HFFc6 (cell line): ENCODE results near the gene PPM1E. TPM values are rescaled to one million over a fixed set of nuclear protein-coding genes. Genes with fewer than 3 reads are reported as not detected.
A peak's percentile ranks its signal among the peaks of the same experiment; 100 is the strongest.

Source experiments
- DNase-seq: peaks from one replicate; pipeline ENCODE4 v3.0.0-alpha.2; 2018
- H3K27ac Mint-ChIP-seq: 2 replicates; pipeline ENCODE4 v1.8.0; 2020; ENCODE audit warnings: mild to moderate bottlenecking, mixed read lengths
- H3K27me3 Mint-ChIP-seq: 2 replicates; pipeline ENCODE4 v1.8.0; 2021; ENCODE audit warnings: mild to moderate bottlenecking, moderate library complexity, mixed read lengths; ENCODE audit not compliant: insufficient read depth
- H3K36me3 Mint-ChIP-seq: 2 replicates; pipeline ENCODE4 v1.8.0; 2021; ENCODE audit warnings: low read depth, mixed read lengths
- H3K4me1 Mint-ChIP-seq: 2 replicates; pipeline ENCODE4 v1.8.0; 2020; ENCODE audit warnings: low read depth, mixed read lengths
- H3K4me3 Mint-ChIP-seq: 2 replicates; pipeline ENCODE4 v1.8.0; 2020; ENCODE audit warnings: mild to moderate bottlenecking, moderate library complexity, mixed read lengths
- H3K9me3 Mint-ChIP-seq: 2 replicates; pipeline ENCODE4 v1.8.0; 2020; ENCODE audit warnings: mild to moderate bottlenecking, mixed read lengths
- CTCF ChIP-seq: fragments of 200-600 bp; sonication (generic); IDR thresholded peaks from 2 replicates; pipeline ENCODE4 v1.5.0; 2021; ENCODE audit warnings: antibody characterized with exemption, mild to moderate bottlenecking
- total RNA-seq, 6 experiments: library from RNA; stranded (reverse); fragmentation: NEBNext Ultra II Directional; extraction: Animal tissue kit (Norgen Biotek cat#: 25700); gene quantifications; 2 replicates in 1 of 6; 3 replicates in 5 of 6; pipeline ENCODE4 v1.2.3, GENCODE V29; 2021

PPM1E gene
- total RNA-seq, 6 experiments from 2014 or later: not detected

GRCh38 chr17:58783380-58783779, 27.7 kb downstream of the PPM1E start:
- no peak for TF ChIP-seq CTCF
- peaks cover 15% of the 10 kb centered on the region for H3K4me1 Mint-ChIP-seq
- no peak for DNase-seq
- no peaks in the 10 kb centered on the region for H3K36me3 Mint-ChIP-seq
- H3K27me3 Mint-ChIP-seq: peaks cover 6% of the 10 kb centered on the region; the same call in 1 of the 2 replicates
- H3K27ac Mint-ChIP-seq: no peak overlapping the region
- H3K4me3 Mint-ChIP-seq: no peak overlapping the region
- H3K9me3 Mint-ChIP-seq: no peaks in the 10 kb centered on the region

- no peak for TF ChIP-seq CTCF
- no peak for DNase-seq
- no peak overlapping the region for H3K27ac Mint-ChIP-seq
- peaks cover 15% of the 10 kb centered on the region for H3K4me1 Mint-ChIP-seq
- no peaks in the 10 kb centered on the region for H3K9me3 Mint-ChIP-seq
- peaks cover 10% of the 10 kb centered on the region; the same call in 1 of the 2 replicates for H3K27me3 Mint-ChIP-seq
- no peaks in the 10 kb centered on the region for H3K36me3 Mint-ChIP-seq
- no peak overlapping the region for H3K4me3 Mint-ChIP-seq
Observed at GRCh38 chr17:58785097-58785496, 29.4 kb downstream of the PPM1E start.

GRCh38 chr17:58786586-58787295, 31.1 kb downstream of the PPM1E start:
- Mint-ChIP-seq H3K4me1 (peaks cover 15% of the 10 kb centered on the region), H3K27me3 (peaks cover 18% of the 10 kb centered on the region; the same call in 1 of the 2 replicates), H3K36me3 (no peaks in the 10 kb centered on the region), H3K27ac (peak overlapping the region; percentile 45), H3K9me3 (no peaks in the 10 kb centered on the region), H3K4me3 (no peak overlapping the region)
- no peak for TF ChIP-seq CTCF
- DNase-seq: peak; percentile 50

GRCh38 chr17:58788199-58788598, 32.5 kb downstream of the PPM1E start:
- no peaks in the 10 kb centered on the region for H3K9me3 Mint-ChIP-seq
- no peaks in the 10 kb centered on the region for H3K36me3 Mint-ChIP-seq
- no peak overlapping the region for H3K4me3 Mint-ChIP-seq
- peaks cover 19% of the 10 kb centered on the region for H3K27me3 Mint-ChIP-seq
- no peak overlapping the region for H3K27ac Mint-ChIP-seq
- peaks cover 15% of the 10 kb centered on the region for H3K4me1 Mint-ChIP-seq
- no peak for DNase-seq
- TF ChIP-seq CTCF: no peak

- Mint-ChIP-seq H3K27me3 (peaks cover 19% of the 10 kb centered on the region), H3K27ac (no peak overlapping the region), H3K36me3 (no peaks in the 10 kb centered on the region), H3K4me3 (no peak overlapping the region), H3K4me1 (peaks cover 15% of the 10 kb centered on the region), H3K9me3 (no peaks in the 10 kb centered on the region)
- DNase-seq: no peak
- no peak for TF ChIP-seq CTCF
Observed at GRCh38 chr17:58789160-58789559, 33.5 kb downstream of the PPM1E start.
